ENCODE data around the gene ADAM10. TPM values are rescaled to one million over a fixed set of nuclear protein-coding genes. Genes with fewer than 3 reads are reported as not detected.

The ADAM10 gene
- total RNA-seq, 2 donors from 2014 or later = 191 to 211 TPM

GRCh38 chr15:58677426-58677825, 72.1 kb downstream of the ADAM10 start:
- Mint-ChIP-seq H3K9me3 (no peaks in the 10 kb centered on the region), H3K4me1 (no peaks in the 10 kb centered on the region), H3K27ac (no peak overlapping the region), H3K36me3 (ENCODE audit: low read depth) (peaks cover 13% of the 10 kb centered on the region), H3K4me3 (no peak overlapping the region), H3K27me3 (ENCODE audit: insufficient read depth) (no peaks in the 10 kb centered on the region)
- no peak overlapping the region for H3K4me3 ChIP-seq (ENCODE audit: low read length)
- WGBS, 2 experiments (ENCODE audit: insufficient coverage in 1 of 2, insufficient read length in 1 of 2) = no CpG with 5 or more reads among the region's 1 CpG
- no peak overlapping the region for H3K27ac ChIP-seq (ENCODE audit: low read depth, low read length)
- H3K36me3 ChIP-seq (ENCODE audit: control insufficient read depth, insufficient read depth, low read length) = peaks cover 46% of the 10 kb centered on the region
- no peak overlapping the region for H3K9ac ChIP-seq (ENCODE audit: extremely low read depth, low read length, poor library complexity, severe bottlenecking)
- DNase-seq = no peak
- H3K4me1 ChIP-seq (ENCODE audit: control insufficient read depth, insufficient read depth, low read length) = no peaks in the 10 kb centered on the region
- no peaks in the 10 kb centered on the region for H3K9me3 ChIP-seq (ENCODE audit: control insufficient read depth, low read length)
- no peaks in the 10 kb centered on the region for H3K27me3 ChIP-seq (ENCODE audit: control insufficient read depth, insufficient read depth, low read length, poor library complexity, severe bottlenecking)
- no peak for TF ChIP-seq CTCF (conservative IDR thresholded peaks at IDR 0.05)

GRCh38 chr15:58676766-58677165, 72.7 kb downstream of the ADAM10 start:
- TF ChIP-seq CTCF (conservative IDR thresholded peaks at IDR 0.05) = no peak
- Mint-ChIP-seq H3K4me3 (no peak overlapping the region), H3K27me3 (ENCODE audit: insufficient read depth) (no peaks in the 10 kb centered on the region), H3K36me3 (ENCODE audit: low read depth) (peaks cover 12% of the 10 kb centered on the region), H3K4me1 (no peaks in the 10 kb centered on the region), H3K27ac (no peak overlapping the region), H3K9me3 (no peaks in the 10 kb centered on the region)
- 96% methylated on average over 2 of the region's 4 CpGs; no CpG with 5 or more reads in 1 of the 2 experiments for WGBS, 2 experiments (ENCODE audit: insufficient coverage in 1 of 2, insufficient read length in 1 of 2)
- Histone ChIP-seq H3K9ac (ENCODE audit: extremely low read depth, low read length, poor library complexity, severe bottlenecking) (no peak overlapping the region), H3K36me3 (ENCODE audit: control insufficient read depth, insufficient read depth, low read length) (peaks cover 45% of the 10 kb centered on the region), H3K27ac (ENCODE audit: low read depth, low read length) (no peak overlapping the region), H3K4me3 (ENCODE audit: low read length) (no peak overlapping the region), H3K9me3 (ENCODE audit: control insufficient read depth, low read length) (no peaks in the 10 kb centered on the region), H3K4me1 (ENCODE audit: control insufficient read depth, insufficient read depth, low read length) (no peaks in the 10 kb centered on the region), H3K27me3 (ENCODE audit: control insufficient read depth, insufficient read depth, low read length, poor library complexity, severe bottlenecking) (no peaks in the 10 kb centered on the region)
- DNase-seq = no peak

- DNase-seq = no peak
- 98 to 100% methylated on average over 2 of the region's 2 CpGs for WGBS, 2 experiments (ENCODE audit: insufficient coverage in 1 of 2, insufficient read length in 1 of 2)
- H3K27me3 ChIP-seq (ENCODE audit: control insufficient read depth, insufficient read depth, low read length, poor library complexity, severe bottlenecking) = no peaks in the 10 kb centered on the region
- Mint-ChIP-seq H3K27me3 (ENCODE audit: insufficient read depth) (no peaks in the 10 kb centered on the region), H3K4me1 (peaks cover 18% of the 10 kb centered on the region), H3K36me3 (ENCODE audit: low read depth) (peaks cover 8% of the 10 kb centered on the region), H3K9me3 (no peaks in the 10 kb centered on the region), H3K4me3 (no peak overlapping the region), H3K27ac (no peak overlapping the region)
- no peaks in the 10 kb centered on the region for H3K9me3 ChIP-seq (ENCODE audit: control insufficient read depth, low read length)
- no peak for TF ChIP-seq CTCF (conservative IDR thresholded peaks at IDR 0.05)
- no peak overlapping the region for H3K27ac ChIP-seq (ENCODE audit: low read depth, low read length)
- no peak overlapping the region for H3K4me3 ChIP-seq (ENCODE audit: low read length)
- no peak overlapping the region for H3K9ac ChIP-seq (ENCODE audit: extremely low read depth, low read length, poor library complexity, severe bottlenecking)
- peaks cover 24% of the 10 kb centered on the region for H3K36me3 ChIP-seq (ENCODE audit: control insufficient read depth, insufficient read depth, low read length)
- peaks cover 7% of the 10 kb centered on the region for H3K4me1 ChIP-seq (ENCODE audit: control insufficient read depth, insufficient read depth, low read length)
Observed at GRCh38 chr15:58671186-58671585, 78.3 kb downstream of the ADAM10 start.
